ENCODE measurements around the gene WWOX. TPM values are rescaled to one million over a fixed set of nuclear protein-coding genes. Genes with fewer than 3 reads are reported as not detected.

WWOX gene
- polyA plus RNA-seq, 4 donors: 4.9 to 15.8 (median 7.0) TPM

- Histone ChIP-seq H3K36me3 (ENCODE audit: control insufficient read depth in 3 of 3, insufficient read depth in 2 of 3, low read depth in 1 of 3, low read length in 3 of 3) (no peaks in the 10 kb centered on the region), H3K27ac (ENCODE audit: low read depth in 1 of 3, low read length in 2 of 3) (no peak overlapping the region), H3K27me3 (ENCODE audit: control insufficient read depth in 3 of 3, insufficient read depth in 3 of 3, low read length in 3 of 3) (no peaks in the 10 kb centered on the region), H3K9me3 (ENCODE audit: control insufficient read depth in 2 of 2, insufficient read depth in 1 of 2, low read depth in 1 of 2, low read length in 1 of 2) (no peaks in the 10 kb centered on the region), H3K4me3 (ENCODE audit: low read depth in 1 of 3, low read length in 3 of 3) (no peak overlapping the region), H3K4me1 (ENCODE audit: control insufficient read depth in 3 of 3, insufficient read depth in 2 of 3, low read depth in 1 of 3, low read length in 2 of 3) (no peaks in the 10 kb centered on the region)
- WGBS, 3 donors: 63 to 80% (median 76%) methylated on average over 11 of the region's 11 CpGs
- DNase-seq: no peak
- FAIRE-seq: no peak
These were observed 218.2 kb downstream of the WWOX start for GRCh38 chr16:78317564-78318240.

DNA sequence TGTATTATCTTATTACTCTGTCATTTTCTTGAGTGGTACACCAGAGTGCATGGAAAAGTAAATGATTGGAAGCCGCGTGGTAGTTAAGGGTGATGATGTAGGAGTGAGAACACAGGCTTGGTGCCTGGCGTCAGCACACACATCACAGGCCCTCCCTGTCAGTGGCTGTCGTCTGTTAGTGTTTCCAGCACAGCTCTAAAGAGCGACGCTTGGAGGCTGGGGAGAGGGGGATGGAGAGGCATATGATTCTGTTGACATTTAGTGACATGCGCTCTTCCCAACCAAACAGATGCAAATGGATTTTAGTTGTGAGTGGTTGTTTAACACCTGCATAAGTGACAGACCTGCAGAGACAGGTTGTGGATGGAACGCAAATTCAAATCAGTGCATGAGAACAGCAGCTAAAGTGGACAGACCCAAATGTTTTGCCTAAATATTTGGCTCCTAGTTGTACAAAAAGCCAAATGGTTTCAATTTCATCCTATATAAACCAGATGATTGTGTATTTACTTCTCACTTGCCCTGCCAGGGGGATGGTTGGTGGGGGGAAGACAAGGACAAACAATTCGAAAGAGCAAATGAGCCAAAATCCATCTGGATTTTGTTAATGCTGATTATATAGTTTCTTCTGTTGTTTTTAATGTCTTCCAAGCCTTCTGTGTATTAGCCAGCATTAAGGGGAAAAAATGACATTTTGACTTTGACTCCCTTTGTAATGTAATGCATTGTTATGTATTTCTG lies 222.3 kb downstream of the WWOX start:
- H3K4me3 ChIP-seq (ENCODE audit: low read depth in 1 of 3, low read length in 3 of 3): no peak overlapping the region
- no peak overlapping the region for H3K27ac ChIP-seq (ENCODE audit: low read depth in 1 of 3, low read length in 2 of 3)
- DNase-seq: no peak
- H3K4me1 ChIP-seq (ENCODE audit: control insufficient read depth in 3 of 3, insufficient read depth in 2 of 3, low read depth in 1 of 3, low read length in 2 of 3): no peaks in the 10 kb centered on the region
- FAIRE-seq: no peak
- H3K9me3 ChIP-seq (ENCODE audit: control insufficient read depth in 2 of 2, insufficient read depth in 1 of 2, low read depth in 1 of 2, low read length in 1 of 2): no peaks in the 10 kb centered on the region
- 81 to 93% (median 92%) methylated on average over 9 of the region's 9 CpGs for WGBS, 3 donors
- no peaks in the 10 kb centered on the region for H3K36me3 ChIP-seq (ENCODE audit: control insufficient read depth in 3 of 3, insufficient read depth in 2 of 3, low read depth in 1 of 3, low read length in 3 of 3)
- H3K27me3 ChIP-seq (ENCODE audit: control insufficient read depth in 3 of 3, insufficient read depth in 3 of 3, low read length in 3 of 3): no peaks in the 10 kb centered on the region

- 91 to 93% (median 93%) methylated on average over 7 of the region's 7 CpGs for WGBS, 3 donors
- Histone ChIP-seq H3K27me3 (ENCODE audit: control insufficient read depth in 3 of 3, insufficient read depth in 3 of 3, low read length in 3 of 3) (no peaks in the 10 kb centered on the region), H3K4me1 (ENCODE audit: control insufficient read depth in 3 of 3, insufficient read depth in 2 of 3, low read depth in 1 of 3, low read length in 2 of 3) (no peaks in the 10 kb centered on the region), H3K27ac (ENCODE audit: low read depth in 1 of 3, low read length in 2 of 3) (no peak overlapping the region), H3K36me3 (ENCODE audit: control insufficient read depth in 3 of 3, insufficient read depth in 2 of 3, low read depth in 1 of 3, low read length in 3 of 3) (no peaks in the 10 kb centered on the region), H3K4me3 (ENCODE audit: low read depth in 1 of 3, low read length in 3 of 3) (no peak overlapping the region), H3K9me3 (ENCODE audit: control insufficient read depth in 2 of 2, insufficient read depth in 1 of 2, low read depth in 1 of 2, low read length in 1 of 2) (no peaks in the 10 kb centered on the region)
- DNase-seq (no peak), FAIRE-seq (no peak)
These were observed 223.9 kb downstream of the WWOX start for GRCh38 chr16:78323315-78323714.

DNA sequence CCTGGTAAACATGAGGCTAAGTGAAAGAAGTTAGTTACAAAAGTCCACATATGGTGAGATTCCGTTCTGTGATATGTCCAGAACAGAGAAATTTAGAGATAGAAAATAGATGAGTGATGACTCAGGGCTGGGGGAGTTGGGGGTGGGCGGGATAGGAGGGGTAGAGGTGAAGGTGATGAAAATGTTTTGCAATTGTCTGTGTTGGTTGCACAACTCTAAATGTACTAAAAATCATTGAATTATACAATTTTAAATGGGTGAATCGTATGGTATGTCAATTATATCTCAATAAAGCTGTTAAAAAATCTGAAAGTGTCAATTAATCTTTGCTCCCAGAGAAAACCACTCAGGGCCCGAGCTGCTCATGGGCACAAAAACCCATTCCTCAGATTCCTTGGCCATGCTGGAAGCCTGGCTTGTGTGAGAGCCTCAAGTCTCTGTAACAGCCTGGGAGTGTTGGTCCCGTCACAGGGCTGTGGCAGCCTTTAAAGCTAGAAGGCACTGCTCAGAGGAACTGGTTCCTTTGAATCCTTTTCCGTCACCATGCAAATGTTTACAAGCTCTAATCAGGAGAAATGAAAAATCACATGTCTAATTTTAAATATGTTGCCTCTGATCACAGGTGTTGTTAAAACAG lies 225.3 kb downstream of the WWOX start:
- Histone ChIP-seq H3K36me3 (ENCODE audit: control insufficient read depth in 3 of 3, insufficient read depth in 2 of 3, low read depth in 1 of 3, low read length in 3 of 3) (no peaks in the 10 kb centered on the region), H3K9me3 (ENCODE audit: control insufficient read depth in 2 of 2, insufficient read depth in 1 of 2, low read depth in 1 of 2, low read length in 1 of 2) (no peaks in the 10 kb centered on the region), H3K27ac (ENCODE audit: low read depth in 1 of 3, low read length in 2 of 3) (no peak overlapping the region), H3K4me1 (ENCODE audit: control insufficient read depth in 3 of 3, insufficient read depth in 2 of 3, low read depth in 1 of 3, low read length in 2 of 3) (no peaks in the 10 kb centered on the region), H3K27me3 (ENCODE audit: control insufficient read depth in 3 of 3, insufficient read depth in 3 of 3, low read length in 3 of 3) (no peaks in the 10 kb centered on the region), H3K4me3 (ENCODE audit: low read depth in 1 of 3, low read length in 3 of 3) (no peak overlapping the region)
- 86 to 90% (median 88%) methylated on average over 6 of the region's 6 CpGs for WGBS, 3 donors
- DNase-seq (no peak), FAIRE-seq (no peak)

GRCh38 chr16:78325468-78326352 lies 226.3 kb downstream of the WWOX start:
- FAIRE-seq (no peak), DNase-seq (no peak)
- no peaks in the 10 kb centered on the region for H3K36me3 ChIP-seq (ENCODE audit: control insufficient read depth in 3 of 3, insufficient read depth in 2 of 3, low read depth in 1 of 3, low read length in 3 of 3)
- 67 to 84% (median 81%) methylated on average over 6 of the region's 6 CpGs for WGBS, 3 donors
- no peak overlapping the region for H3K4me3 ChIP-seq (ENCODE audit: low read depth in 1 of 3, low read length in 3 of 3)
- H3K9me3 ChIP-seq (ENCODE audit: control insufficient read depth in 2 of 2, insufficient read depth in 1 of 2, low read depth in 1 of 2, low read length in 1 of 2): no peaks in the 10 kb centered on the region
- H3K4me1 ChIP-seq (ENCODE audit: control insufficient read depth in 3 of 3, insufficient read depth in 2 of 3, low read depth in 1 of 3, low read length in 2 of 3): no peaks in the 10 kb centered on the region
- H3K27me3 ChIP-seq (ENCODE audit: control insufficient read depth in 3 of 3, insufficient read depth in 3 of 3, low read length in 3 of 3): no peaks in the 10 kb centered on the region
- no peak overlapping the region for H3K27ac ChIP-seq (ENCODE audit: low read depth in 1 of 3, low read length in 2 of 3)

GRCh38 chr16:78326731-78327130 lies 227.3 kb downstream of the WWOX start:
- H3K27ac ChIP-seq (ENCODE audit: low read depth in 1 of 3, low read length in 2 of 3): no peak overlapping the region
- no peaks in the 10 kb centered on the region for H3K4me1 ChIP-seq (ENCODE audit: control insufficient read depth in 3 of 3, insufficient read depth in 2 of 3, low read depth in 1 of 3, low read length in 2 of 3)
- no peaks in the 10 kb centered on the region for H3K27me3 ChIP-seq (ENCODE audit: control insufficient read depth in 3 of 3, insufficient read depth in 3 of 3, low read length in 3 of 3)
- H3K9me3 ChIP-seq (ENCODE audit: control insufficient read depth in 2 of 2, insufficient read depth in 1 of 2, low read depth in 1 of 2, low read length in 1 of 2): no peaks in the 10 kb centered on the region
- H3K36me3 ChIP-seq (ENCODE audit: control insufficient read depth in 3 of 3, insufficient read depth in 2 of 3, low read depth in 1 of 3, low read length in 3 of 3): no peaks in the 10 kb centered on the region
- no peak overlapping the region for H3K4me3 ChIP-seq (ENCODE audit: low read depth in 1 of 3, low read length in 3 of 3)
- FAIRE-seq (no peak), DNase-seq (no peak)
- 83 to 98% (median 94%) methylated on average over 3 of the region's 3 CpGs for WGBS, 3 donors

DNA sequence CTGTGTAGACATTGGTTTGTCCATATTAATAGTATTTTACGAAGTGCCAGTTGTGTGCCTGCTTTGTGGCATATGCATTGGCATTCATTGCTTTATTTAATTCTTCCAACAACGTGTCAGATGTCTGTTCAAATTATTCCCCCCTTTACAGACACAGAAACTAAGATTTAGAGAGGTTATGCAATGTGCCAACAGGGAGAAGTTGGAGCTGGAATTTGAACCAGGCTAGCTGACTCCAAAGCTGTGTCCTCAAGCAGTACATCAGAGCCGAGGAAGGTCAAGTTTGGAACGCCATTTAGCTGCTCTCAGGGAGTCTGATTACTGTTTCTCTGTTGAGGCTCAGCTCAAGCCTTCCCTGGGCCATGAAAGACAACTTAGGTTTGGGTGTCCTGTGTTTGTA lies 232.3 kb downstream of the WWOX start:
- Histone ChIP-seq H3K36me3 (ENCODE audit: control insufficient read depth in 3 of 3, insufficient read depth in 2 of 3, low read depth in 1 of 3, low read length in 3 of 3) (no peaks in the 10 kb centered on the region), H3K27me3 (ENCODE audit: control insufficient read depth in 3 of 3, insufficient read depth in 3 of 3, low read length in 3 of 3) (no peaks in the 10 kb centered on the region), H3K4me3 (ENCODE audit: low read depth in 1 of 3, low read length in 3 of 3) (no peak overlapping the region), H3K4me1 (ENCODE audit: control insufficient read depth in 3 of 3, insufficient read depth in 2 of 3, low read depth in 1 of 3, low read length in 2 of 3) (no peaks in the 10 kb centered on the region), H3K27ac (ENCODE audit: low read depth in 1 of 3, low read length in 2 of 3) (no peak overlapping the region), H3K9me3 (ENCODE audit: control insufficient read depth in 2 of 2, insufficient read depth in 1 of 2, low read depth in 1 of 2, low read length in 1 of 2) (no peaks in the 10 kb centered on the region)
- DNase-seq: no peak
- no peak for FAIRE-seq
- WGBS, 3 donors: 74 to 82% (median 81%) methylated on average over 4 of the region's 4 CpGs

- 80 to 87% (median 85%) methylated on average over 5 of the region's 5 CpGs for WGBS, 3 donors
- no peak for FAIRE-seq
- Histone ChIP-seq H3K27me3 (ENCODE audit: control insufficient read depth in 3 of 3, insufficient read depth in 3 of 3, low read length in 3 of 3) (no peaks in the 10 kb centered on the region), H3K36me3 (ENCODE audit: control insufficient read depth in 3 of 3, insufficient read depth in 2 of 3, low read depth in 1 of 3, low read length in 3 of 3) (no peaks in the 10 kb centered on the region), H3K4me3 (ENCODE audit: low read depth in 1 of 3, low read length in 3 of 3) (no peak overlapping the region), H3K27ac (ENCODE audit: low read depth in 1 of 3, low read length in 2 of 3) (no peak overlapping the region), H3K9me3 (ENCODE audit: control insufficient read depth in 2 of 2, insufficient read depth in 1 of 2, low read depth in 1 of 2, low read length in 1 of 2) (no peaks in the 10 kb centered on the region), H3K4me1 (ENCODE audit: control insufficient read depth in 3 of 3, insufficient read depth in 2 of 3, low read depth in 1 of 3, low read length in 2 of 3) (no peaks in the 10 kb centered on the region)
- DNase-seq: no peak
These were observed 234.4 kb downstream of the WWOX start for GRCh38 chr16:78333808-78334207.
